Measurements from ENCODE around the gene DUSP5.
"Not testable (repeated sequence)": the region's sequence is repeated elsewhere in the genome, so short reads cannot be mapped to it uniquely, and the experiment has no call there.

Gene DUSP5

DNA sequence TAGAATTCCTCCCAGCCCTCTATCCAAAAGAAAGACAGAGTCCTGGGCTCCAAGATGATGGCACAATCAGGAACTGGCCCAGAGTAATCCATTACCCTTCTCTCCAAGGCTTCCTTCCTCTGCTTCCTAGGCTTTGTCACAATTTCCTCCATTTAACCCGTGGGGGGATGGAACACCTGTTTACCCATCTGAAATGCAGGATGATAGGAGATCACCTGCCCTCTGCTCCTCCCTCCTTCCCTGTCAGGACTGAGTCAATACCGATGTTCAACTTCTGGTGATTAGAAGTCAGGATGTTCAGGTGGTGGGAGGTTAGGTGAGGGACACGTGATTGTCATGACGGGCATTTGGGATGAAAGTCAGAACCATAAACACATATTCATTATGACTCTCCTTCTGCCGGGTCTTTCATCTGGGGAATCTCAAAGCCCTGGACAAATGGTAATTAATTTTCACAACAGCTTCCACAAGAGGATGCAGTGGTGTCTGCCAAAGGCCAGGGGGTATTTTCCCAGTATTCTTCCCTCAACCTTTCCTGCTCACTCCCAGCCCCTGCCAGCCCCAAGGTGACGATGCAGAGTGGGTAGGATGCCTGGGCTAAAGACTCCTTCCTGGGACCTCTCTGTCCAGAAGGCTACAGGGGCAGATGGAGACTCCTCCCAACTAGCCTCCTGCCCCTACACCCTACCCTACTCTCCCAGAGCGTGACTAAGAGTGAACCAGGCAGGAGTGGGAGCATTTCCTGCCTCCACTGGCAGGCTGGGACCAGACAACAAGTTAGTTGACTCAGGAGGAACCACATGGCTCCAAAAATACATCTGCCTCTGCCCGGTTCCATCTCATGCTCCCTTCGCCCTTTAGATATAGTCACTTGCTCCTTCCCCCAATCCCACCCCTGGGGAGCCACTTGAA, 27.9 kb downstream of the DUSP5 start:
- TF ChIP-seq, protein P1, sequence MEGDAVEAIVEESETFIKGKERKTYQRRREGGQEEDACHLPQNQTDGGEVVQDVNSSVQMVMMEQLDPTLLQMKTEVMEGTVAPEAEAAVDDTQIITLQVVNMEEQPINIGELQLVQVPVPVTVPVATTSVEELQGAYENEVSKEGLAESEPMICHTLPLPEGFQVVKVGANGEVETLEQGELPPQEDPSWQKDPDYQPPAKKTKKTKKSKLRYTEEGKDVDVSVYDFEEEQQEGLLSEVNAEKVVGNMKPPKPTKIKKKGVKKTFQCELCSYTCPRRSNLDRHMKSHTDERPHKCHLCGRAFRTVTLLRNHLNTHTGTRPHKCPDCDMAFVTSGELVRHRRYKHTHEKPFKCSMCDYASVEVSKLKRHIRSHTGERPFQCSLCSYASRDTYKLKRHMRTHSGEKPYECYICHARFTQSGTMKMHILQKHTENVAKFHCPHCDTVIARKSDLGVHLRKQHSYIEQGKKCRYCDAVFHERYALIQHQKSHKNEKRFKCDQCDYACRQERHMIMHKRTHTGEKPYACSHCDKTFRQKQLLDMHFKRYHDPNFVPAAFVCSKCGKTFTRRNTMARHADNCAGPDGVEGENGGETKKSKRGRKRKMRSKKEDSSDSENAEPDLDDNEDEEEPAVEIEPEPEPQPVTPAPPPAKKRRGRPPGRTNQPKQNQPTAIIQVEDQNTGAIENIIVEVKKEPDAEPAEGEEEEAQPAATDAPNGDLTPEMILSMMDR (IDR thresholded peaks at IDR 0.05; ENCODE audit: low read depth, low read length): no peak
- Histone ChIP-seq H3K36me3 (no peaks in the 10 kb centered on the region), H3K4me3 (ENCODE audit: low read depth, low read length) (no peak overlapping the region), H3K9me3 (ENCODE audit: severe bottlenecking) (no peaks in the 10 kb centered on the region), H3K27ac (no peak overlapping the region), H3K27me3 (ENCODE audit: insufficient read depth, low read depth, severe bottlenecking) (no peaks in the 10 kb centered on the region)
- no peak for DNase-seq

DNA sequence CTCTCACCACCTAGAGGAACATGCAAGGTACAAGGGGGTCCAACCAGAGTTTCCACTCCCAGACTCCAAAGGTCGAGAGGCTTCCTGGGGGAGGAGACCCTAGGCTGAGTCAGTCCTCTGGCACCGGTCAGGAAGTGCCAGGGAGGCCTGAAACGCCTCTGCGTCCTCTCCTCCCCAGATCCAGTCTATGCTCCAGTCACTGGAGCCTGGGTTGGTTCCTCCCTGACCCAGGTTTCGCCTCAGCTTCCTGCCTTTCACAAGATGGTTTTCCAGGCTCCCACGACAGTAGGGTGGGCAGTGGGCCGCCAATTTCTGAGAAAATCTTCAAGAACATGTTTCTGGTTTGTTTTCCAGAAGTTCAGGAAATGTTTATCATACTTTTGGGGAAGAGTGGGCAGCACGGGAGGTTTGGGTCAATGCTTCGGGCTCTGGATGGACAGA, 30.0 kb downstream of the DUSP5 start:
- Histone ChIP-seq H3K27ac (no peak overlapping the region), H3K9me3 (ENCODE audit: severe bottlenecking) (no peaks in the 10 kb centered on the region), H3K4me3 (ENCODE audit: low read depth, low read length) (no peak overlapping the region), H3K36me3 (no peaks in the 10 kb centered on the region), H3K27me3 (ENCODE audit: insufficient read depth, low read depth, severe bottlenecking) (no peaks in the 10 kb centered on the region)
- DNase-seq: no peak
- TF ChIP-seq, protein P1 (IDR thresholded peaks at IDR 0.05; ENCODE audit: low read depth, low read length): no peak

DNA sequence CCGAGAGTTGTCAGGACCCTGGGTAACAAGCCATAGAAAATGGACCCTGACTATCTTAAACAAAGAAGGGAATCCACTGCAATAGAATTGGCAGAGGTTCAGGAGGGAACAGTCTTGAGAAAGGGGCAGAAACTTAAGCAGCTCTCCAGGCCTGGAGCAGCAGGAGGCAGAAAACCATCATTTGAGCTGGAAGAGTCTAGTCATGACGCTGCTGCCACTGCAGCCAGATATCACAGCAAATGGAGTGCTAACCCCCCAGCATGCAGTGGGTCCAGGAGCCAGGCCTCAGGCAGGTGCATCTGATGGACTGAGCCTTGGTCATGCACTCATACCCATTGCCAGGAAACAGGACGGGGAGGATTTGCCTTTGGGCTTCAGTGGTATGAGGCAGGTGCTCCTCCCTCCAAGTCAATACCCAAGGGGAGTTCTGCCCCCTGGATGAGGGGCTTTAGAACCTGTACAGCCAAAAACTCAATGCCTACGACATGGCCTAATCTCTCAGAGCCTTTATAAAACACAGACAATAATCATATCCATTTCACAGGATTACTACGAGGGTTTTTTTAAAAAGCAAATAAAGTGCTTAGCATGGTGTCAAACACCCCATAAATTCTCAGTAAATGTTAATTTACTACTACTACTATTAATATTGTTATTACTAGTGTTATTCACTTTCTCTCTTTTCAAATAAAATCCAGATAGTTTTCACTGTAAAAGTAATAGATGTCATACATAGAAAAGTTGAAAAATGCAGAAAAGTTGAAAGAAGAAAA, 30.7 kb downstream of the DUSP5 start:
- Histone ChIP-seq H3K36me3 (no peaks in the 10 kb centered on the region), H3K27ac (no peak overlapping the region)
- DNase-seq: no peak

DNA sequence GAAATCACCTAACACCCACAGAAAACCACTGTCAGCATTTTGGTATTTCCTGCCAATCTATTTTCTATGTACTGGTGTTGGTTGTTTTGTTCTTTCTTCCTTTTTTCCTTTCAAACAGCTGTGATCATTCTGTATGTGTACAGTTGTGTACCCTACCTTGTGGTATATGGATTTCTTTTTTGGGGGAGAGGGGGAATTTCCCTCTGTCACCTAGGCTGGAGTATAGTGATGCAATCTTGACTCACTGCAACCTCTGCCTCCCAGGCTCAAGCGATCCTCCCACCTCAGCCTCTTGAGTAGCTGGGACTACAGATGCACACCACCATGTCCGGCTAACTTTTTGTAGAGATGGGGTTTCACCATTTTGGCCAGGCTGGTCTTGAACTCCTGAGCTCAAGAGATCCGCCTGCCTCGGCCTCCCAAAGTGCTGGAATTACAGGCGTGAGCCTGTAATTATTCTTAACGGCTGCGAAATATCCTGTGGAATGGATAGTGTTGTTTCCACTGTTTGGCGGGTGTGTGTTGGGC, 31.4 kb downstream of the DUSP5 start:
- H3K36me3 ChIP-seq; H3K9me3 ChIP-seq (ENCODE audit: severe bottlenecking); H3K4me3 ChIP-seq (ENCODE audit: low read depth, low read length); H3K27ac ChIP-seq; DNase-seq; H3K27me3 ChIP-seq (ENCODE audit: insufficient read depth, low read depth, severe bottlenecking): not testable (repeated sequence)

More for the DNA sequence above, 30.7 kb downstream of the DUSP5 start:
- Histone ChIP-seq H3K4me3 (ENCODE audit: low read depth, low read length) (no peak overlapping the region), H3K27me3 (ENCODE audit: insufficient read depth, low read depth, severe bottlenecking) (no peaks in the 10 kb centered on the region), H3K9me3 (ENCODE audit: severe bottlenecking) (no peaks in the 10 kb centered on the region)
- TF ChIP-seq, protein P1 (IDR thresholded peaks at IDR 0.05; ENCODE audit: low read depth, low read length): no peak

DNA sequence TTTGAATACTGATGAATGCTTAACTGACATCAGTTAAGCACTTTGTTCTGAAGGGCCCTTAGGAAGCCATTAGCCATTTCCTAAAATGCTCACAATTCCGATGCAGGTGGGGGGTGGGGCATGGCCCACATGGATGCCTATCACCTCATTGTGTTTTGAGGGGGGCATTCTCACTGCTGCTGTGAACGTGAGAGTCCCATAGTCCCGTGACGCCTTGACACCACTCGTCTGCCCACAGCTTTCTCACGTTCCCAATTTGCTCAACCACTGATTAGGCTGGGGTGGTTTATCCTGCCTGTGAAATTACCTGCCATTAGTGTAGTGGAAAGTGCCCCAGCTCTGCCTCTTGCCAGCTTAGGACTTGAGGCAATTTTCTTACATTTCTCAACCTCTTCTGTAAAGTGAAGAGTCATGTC, 31.9 kb downstream of the DUSP5 start:
- H3K27ac ChIP-seq: no peak overlapping the region
- no peak for DNase-seq
- TF ChIP-seq, protein P1 (IDR thresholded peaks at IDR 0.05; ENCODE audit: low read depth, low read length): no peak
- H3K36me3 ChIP-seq: no peaks in the 10 kb centered on the region
- no peaks in the 10 kb centered on the region for H3K9me3 ChIP-seq (ENCODE audit: severe bottlenecking)
- no peak overlapping the region for H3K4me3 ChIP-seq (ENCODE audit: low read depth, low read length)
- H3K27me3 ChIP-seq (ENCODE audit: insufficient read depth, low read depth, severe bottlenecking): no peaks in the 10 kb centered on the region
